ENCODE measurements around the gene FAHD2A.
"Not testable (repeated sequence)": the region's sequence is repeated elsewhere in the genome, so short reads cannot be mapped to it uniquely, and the experiment has no call there.

The FAHD2A gene

DNA sequence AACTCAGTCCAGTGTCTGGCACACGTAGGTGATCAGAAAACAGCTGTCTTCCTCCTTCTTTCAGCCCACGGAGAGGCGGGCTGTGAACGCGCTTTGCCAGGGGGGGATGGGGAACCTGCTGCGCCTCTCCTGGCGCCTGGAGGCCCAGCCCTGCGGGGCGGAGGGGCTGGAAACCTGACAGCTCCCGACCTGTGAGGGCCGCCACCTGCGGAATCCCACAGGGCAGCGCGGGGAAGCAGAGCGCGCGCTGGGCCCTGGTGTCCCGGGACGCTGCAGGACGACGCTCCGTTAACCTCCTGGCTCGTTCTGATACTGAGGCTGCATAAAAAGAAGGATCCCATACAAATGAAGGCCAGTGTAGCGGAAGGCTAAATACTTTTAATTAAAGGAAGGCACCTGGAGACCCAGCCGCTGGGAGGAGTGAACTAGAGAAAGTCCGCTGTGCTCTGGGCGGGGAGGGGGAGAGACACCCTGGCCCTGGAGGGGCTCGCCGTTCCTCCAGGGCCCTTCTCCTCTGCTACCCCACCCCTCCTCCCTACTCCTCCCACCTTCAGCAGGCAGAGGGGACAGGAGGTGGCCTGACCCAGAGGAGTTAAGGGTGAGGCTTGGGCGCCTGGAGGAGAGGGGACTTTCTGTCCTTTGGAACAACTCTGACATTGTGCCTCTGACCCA is 24.8 kb downstream of the FAHD2A start:
- H3K27me3 ChIP-seq (ENCODE audit: insufficient read depth, low read length); H3K27ac ChIP-seq (ENCODE audit: low read depth, low read length); H2AK5ac ChIP-seq (ENCODE audit: low read length); H4K91ac ChIP-seq (ENCODE audit: low read depth, low read length); H3K23ac ChIP-seq (ENCODE audit: low read length); H3K36me3 ChIP-seq (ENCODE audit: control insufficient read depth in 1 of 2, insufficient read depth in 2 of 2, low read length in 2 of 2); H3K18ac ChIP-seq (ENCODE audit: low read length); DNase-seq; H2BK120ac ChIP-seq (ENCODE audit: insufficient read depth, low read length, poor library complexity); H2AFZ ChIP-seq (ENCODE audit: insufficient read depth, low read length, poor library complexity); H3K4ac ChIP-seq (ENCODE audit: low read depth, low read length); H3K9ac ChIP-seq (ENCODE audit: low read length); H3K79me1 ChIP-seq (ENCODE audit: low read length); H3K4me2 ChIP-seq (ENCODE audit: low read length); H3K79me2 ChIP-seq (ENCODE audit: control insufficient read depth, insufficient read depth, low read length, poor library complexity); H4K12ac ChIP-seq (ENCODE audit: low read depth, low read length); H3K9me3 ChIP-seq (ENCODE audit: insufficient read depth, low read depth, low read length); H3K4me3 ChIP-seq (ENCODE audit: low read depth, low read length); H2BK12ac ChIP-seq (ENCODE audit: low read length); H4K8ac ChIP-seq (ENCODE audit: low read depth, low read length); H3K4me1 ChIP-seq (ENCODE audit: control insufficient read depth in 1 of 2, insufficient read depth in 2 of 2, low read length in 2 of 2); H2BK5ac ChIP-seq (ENCODE audit: low read depth, low read length, poor library complexity); H3K14ac ChIP-seq (ENCODE audit: low read length): not testable (repeated sequence)
- no CpG with 5 or more reads among the region's 30 CpGs for WGBS (ENCODE audit: extremely low coverage, insufficient coverage, insufficient read length)

DNA sequence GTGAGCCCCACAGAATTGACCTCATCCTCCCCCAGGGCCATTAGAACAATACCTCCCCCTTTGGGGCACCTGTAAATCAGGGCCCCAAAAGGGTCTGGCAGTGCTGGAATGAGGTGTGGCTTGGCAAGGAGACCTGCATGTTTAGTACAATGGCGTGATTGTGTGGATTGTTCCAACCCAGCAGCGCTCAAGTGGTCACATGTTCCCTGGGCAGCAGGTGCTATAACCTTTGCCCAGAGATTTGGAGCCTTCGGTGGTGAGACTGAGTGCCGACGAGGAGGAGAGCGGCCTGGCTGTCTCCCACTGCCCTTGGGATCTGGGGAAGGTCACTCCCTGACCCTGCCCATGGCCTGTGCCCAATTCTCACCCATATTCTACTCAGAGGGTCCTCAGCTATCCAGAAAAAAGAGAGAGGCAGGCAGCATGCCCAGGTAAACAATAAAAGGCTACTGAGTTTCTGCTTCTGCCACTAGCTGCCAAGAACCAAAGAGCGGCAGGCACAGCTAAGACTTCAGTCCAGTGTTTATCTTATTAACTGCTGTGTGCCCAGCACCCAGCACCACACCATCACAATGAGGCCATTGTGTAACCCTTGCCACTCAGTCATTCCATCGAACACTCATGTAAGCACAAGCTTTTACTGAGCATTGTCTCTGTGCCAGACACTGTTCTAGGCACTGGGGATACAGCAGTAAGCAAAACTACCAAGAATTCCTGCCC is 27.4 kb downstream of the FAHD2A start:
- DNase-seq; H2BK12ac ChIP-seq (ENCODE audit: low read length); H2BK5ac ChIP-seq (ENCODE audit: low read depth, low read length, poor library complexity); H3K27me3 ChIP-seq (ENCODE audit: insufficient read depth, low read length); H3K79me1 ChIP-seq (ENCODE audit: low read length); H3K36me3 ChIP-seq (ENCODE audit: control insufficient read depth in 1 of 2, insufficient read depth in 2 of 2, low read length in 2 of 2); H3K9ac ChIP-seq (ENCODE audit: low read length); H3K27ac ChIP-seq (ENCODE audit: low read depth, low read length); H3K14ac ChIP-seq (ENCODE audit: low read length); H4K91ac ChIP-seq (ENCODE audit: low read depth, low read length); H4K12ac ChIP-seq (ENCODE audit: low read depth, low read length); H2BK120ac ChIP-seq (ENCODE audit: insufficient read depth, low read length, poor library complexity); H3K4me1 ChIP-seq (ENCODE audit: control insufficient read depth in 1 of 2, insufficient read depth in 2 of 2, low read length in 2 of 2); H3K4me2 ChIP-seq (ENCODE audit: low read length); H3K18ac ChIP-seq (ENCODE audit: low read length); H3K23ac ChIP-seq (ENCODE audit: low read length); H2AK5ac ChIP-seq (ENCODE audit: low read length); H2AFZ ChIP-seq (ENCODE audit: insufficient read depth, low read length, poor library complexity); H3K79me2 ChIP-seq (ENCODE audit: control insufficient read depth, insufficient read depth, low read length, poor library complexity); H3K9me3 ChIP-seq (ENCODE audit: insufficient read depth, low read depth, low read length); H3K4ac ChIP-seq (ENCODE audit: low read depth, low read length); H3K4me3 ChIP-seq (ENCODE audit: low read depth, low read length); H4K8ac ChIP-seq (ENCODE audit: low read depth, low read length): not testable (repeated sequence)
- WGBS (ENCODE audit: extremely low coverage, insufficient coverage, insufficient read length): no CpG with 5 or more reads among the region's 8 CpGs

DNA sequence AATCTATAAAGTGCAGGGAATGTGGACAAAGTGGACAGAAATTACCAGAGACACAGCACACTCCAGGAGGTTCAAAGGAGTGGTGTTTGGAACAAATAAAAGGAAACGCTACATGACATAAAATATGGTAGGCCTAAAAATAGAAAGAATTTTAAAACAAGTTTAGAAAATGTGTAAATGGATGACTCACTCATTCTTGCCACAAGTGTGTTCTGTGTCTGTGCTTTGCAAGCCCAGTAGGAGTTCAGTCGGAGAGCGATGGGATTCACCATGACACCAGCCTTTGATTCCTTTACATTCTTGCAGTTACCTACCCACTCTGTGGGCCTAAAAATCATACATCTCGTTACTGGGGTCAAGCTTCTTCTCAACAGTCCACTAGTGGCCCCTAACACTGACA is 30.9 kb downstream of the FAHD2A start:
- no CpG with 5 or more reads among the region's 4 CpGs for WGBS (ENCODE audit: extremely low coverage, insufficient coverage, insufficient read length)
- not testable (repeated sequence) for H3K4me3 ChIP-seq (ENCODE audit: low read depth, low read length); H2BK120ac ChIP-seq (ENCODE audit: insufficient read depth, low read length, poor library complexity); H3K18ac ChIP-seq (ENCODE audit: low read length); H3K14ac ChIP-seq (ENCODE audit: low read length); H3K9me3 ChIP-seq (ENCODE audit: insufficient read depth, low read depth, low read length); H3K4me1 ChIP-seq (ENCODE audit: control insufficient read depth in 1 of 2, insufficient read depth in 2 of 2, low read length in 2 of 2); H3K4ac ChIP-seq (ENCODE audit: low read depth, low read length); H3K79me1 ChIP-seq (ENCODE audit: low read length); H2BK12ac ChIP-seq (ENCODE audit: low read length); H3K23ac ChIP-seq (ENCODE audit: low read length); H2AK5ac ChIP-seq (ENCODE audit: low read length); H3K36me3 ChIP-seq (ENCODE audit: control insufficient read depth in 1 of 2, insufficient read depth in 2 of 2, low read length in 2 of 2); H3K9ac ChIP-seq (ENCODE audit: low read length); H4K12ac ChIP-seq (ENCODE audit: low read depth, low read length); H2AFZ ChIP-seq (ENCODE audit: insufficient read depth, low read length, poor library complexity); H4K8ac ChIP-seq (ENCODE audit: low read depth, low read length); DNase-seq; H2BK5ac ChIP-seq (ENCODE audit: low read depth, low read length, poor library complexity); H3K79me2 ChIP-seq (ENCODE audit: control insufficient read depth, insufficient read depth, low read length, poor library complexity); H3K4me2 ChIP-seq (ENCODE audit: low read length); H3K27me3 ChIP-seq (ENCODE audit: insufficient read depth, low read length); H3K27ac ChIP-seq (ENCODE audit: low read depth, low read length); H4K91ac ChIP-seq (ENCODE audit: low read depth, low read length)

GRCh38 chr2:95433973-95434372 is 31.5 kb downstream of the FAHD2A start:
- not testable (repeated sequence) for H3K18ac ChIP-seq (ENCODE audit: low read length); H3K14ac ChIP-seq (ENCODE audit: low read length); DNase-seq; H3K4me2 ChIP-seq (ENCODE audit: low read length); H2BK5ac ChIP-seq (ENCODE audit: low read depth, low read length, poor library complexity); H3K4ac ChIP-seq (ENCODE audit: low read depth, low read length); H3K9me3 ChIP-seq (ENCODE audit: insufficient read depth, low read depth, low read length); H2AK5ac ChIP-seq (ENCODE audit: low read length); H3K9ac ChIP-seq (ENCODE audit: low read length); H2BK120ac ChIP-seq (ENCODE audit: insufficient read depth, low read length, poor library complexity); H3K27me3 ChIP-seq (ENCODE audit: insufficient read depth, low read length); H3K4me3 ChIP-seq (ENCODE audit: low read depth, low read length); H3K79me2 ChIP-seq (ENCODE audit: control insufficient read depth, insufficient read depth, low read length, poor library complexity); H3K27ac ChIP-seq (ENCODE audit: low read depth, low read length); H2BK12ac ChIP-seq (ENCODE audit: low read length); H2AFZ ChIP-seq (ENCODE audit: insufficient read depth, low read length, poor library complexity); H3K4me1 ChIP-seq (ENCODE audit: control insufficient read depth in 1 of 2, insufficient read depth in 2 of 2, low read length in 2 of 2); H3K36me3 ChIP-seq (ENCODE audit: control insufficient read depth in 1 of 2, insufficient read depth in 2 of 2, low read length in 2 of 2); H3K23ac ChIP-seq (ENCODE audit: low read length); H4K12ac ChIP-seq (ENCODE audit: low read depth, low read length); H3K79me1 ChIP-seq (ENCODE audit: low read length); H4K8ac ChIP-seq (ENCODE audit: low read depth, low read length); H4K91ac ChIP-seq (ENCODE audit: low read depth, low read length)
- WGBS (ENCODE audit: extremely low coverage, insufficient coverage, insufficient read length): no CpG with 5 or more reads among the region's 2 CpGs

Data from trophoblast cell (in vitro differentiated cells and primary cell).